GM10248 (cell line): ENCODE results near the gene CIROP.

Experiments
- CTCF ChIA-PET: fragments of 300-600 bp; sonication (Branson Sonifier 250); formaldehyde crosslinking; extraction: SDS; loops from one replicate; lab custom pipeline; 2021; ENCODE audit warnings: antibody characterized with exemption; lab: Yijun Ruan, JAX
- POLR2A ChIA-PET: fragments of 350-650 bp; sonication (Branson Sonifier 250); formaldehyde crosslinking; extraction: SDS; loops from one replicate; lab custom pipeline; 2020; ENCODE audit warnings: antibody characterized with exemption; lab: Yijun Ruan, JAX
- DNase-seq: peaks from one replicate; pipeline ENCODE4 v3.0.0; 2012; ENCODE audit errors: extremely low spot score
- CTCF ChIP-seq: IDR thresholded peaks from 2 replicates; pipeline ENCODE4 v1.5.1; 2012; ENCODE audit warnings: mild to moderate bottlenecking, low read depth; ENCODE audit errors: extremely low read depth, missing control alignments, control extremely low read depth

Gene CIROP

GRCh38 chr14:23071244-23071920 lies 33.4 kb downstream of the CIROP start:
- TF ChIP-seq CTCF, result no peak
- DNase-seq, result peak; percentile 88
- CTCF ChIA-PET, result interaction anchor here (0.6 to 3.9 kb wide), 17 partner anchors 11 to 308 kb away, joined by 3 to 50 read pairs (median 7); partner anchors contain the start of genes ACIN1, AJUBA, CDH24 and PPP1R3E
- POLR2A ChIA-PET, result interaction anchor here (1.3 kb wide), 1 partner anchor 23 kb away, joined by 7 read pairs; the partner anchor contains the start of genes ACIN1 and C14orf119

GRCh38 chr14:23070262-23071129 lies 34.3 kb downstream of the CIROP start:
- DNase-seq, result no peak
- POLR2A ChIA-PET, result interaction anchor here (0.6 kb wide), 1 partner anchor 9 kb away, joined by 4 read pairs; no protein-coding TSS in a partner anchor
- CTCF ChIA-PET, result interaction anchor here (0.7 to 3.9 kb wide), 15 partner anchors 9 to 231 kb away, joined by 3 to 50 read pairs (median 5); partner anchors contain the start of genes ACIN1, CDH24 and PPP1R3E
- no peak for TF ChIP-seq CTCF

GRCh38 chr14:23069413-23069806 lies 35.4 kb downstream of the CIROP start:
- ChIA-PET CTCF (interaction anchor here (0.9 to 24.2 kb wide), 62 partner anchors 8 to 689 kb away, joined by 3 to 834 read pairs (median 6); partner anchors contain the start of genes ACIN1, AJUBA, C14orf119 and CDH24), POLR2A (interaction anchor here (0.6 to 1.6 kb wide), 2 partner anchors 12 to 101 kb away, joined by 3 to 5 read pairs; partner anchors contain the start of gene CDH24)
- TF ChIP-seq CTCF, result no peak
- DNase-seq, result no peak

- peak; percentile 91 for DNase-seq
- CTCF ChIA-PET, result interaction anchor here (0.6 to 24.2 kb wide), 70 partner anchors 9 to 688 kb away, joined by 3 to 834 read pairs (median 5); partner anchors contain the start of genes ACIN1, AJUBA, C14orf119 and CDH24
- POLR2A ChIA-PET, result interaction anchor here (0.6 to 1.6 kb wide), 3 partner anchors 11 to 101 kb away, joined by 3 to 5 read pairs (median 4); partner anchors contain the start of genes ACIN1, C14orf119 and CDH24
- peak; percentile 95 for TF ChIP-seq CTCF
Observed at GRCh38 chr14:23068789-23069412, 35.9 kb downstream of the CIROP start.

GRCh38 chr14:23067847-23068788 lies 36.7 kb downstream of the CIROP start:
- TF ChIP-seq CTCF, result no peak
- ChIA-PET CTCF (interaction anchor here (0.6 to 24.2 kb wide), 70 partner anchors 10 to 688 kb away, joined by 3 to 834 read pairs (median 5); partner anchors contain the start of genes ACIN1, AJUBA, C14orf119 and CDH24), POLR2A (interaction anchor here (0.6 to 1.6 kb wide), 3 partner anchors 10 to 149 kb away, joined by 3 to 5 read pairs (median 4); partner anchors contain the start of genes ACIN1, C14orf119, CDH24 and RBM23)
- DNase-seq, result no peak
